ES-I3 (cell line): Measurements from ENCODE around the gene SMC1A.
A peak's percentile ranks its signal among the peaks of the same experiment; 100 is the strongest.
"Not testable (repeated sequence)": the region's sequence is repeated elsewhere in the genome, so short reads cannot be mapped to it uniquely, and the experiment has no call there.

ENCODE experiments used
- H3K36me3 ChIP-seq: 2 replicates; pipeline ENCODE4 v1.6.1; 2013; ENCODE audit warnings: mild to moderate bottlenecking, low read length, control low read depth, moderate library complexity; ENCODE audit not compliant: insufficient read depth
- H3K4me1 ChIP-seq: 2 replicates; pipeline ENCODE4 v1.6.1; 2013; ENCODE audit warnings: mild to moderate bottlenecking, control low read depth, low read length; ENCODE audit not compliant: insufficient read depth
- H3K9ac ChIP-seq: 2 replicates; pipeline ENCODE4 v1.6.1; 2013; ENCODE audit warnings: low read depth, mild to moderate bottlenecking, low read length, moderate library complexity
- H3K9me3 ChIP-seq: 2 replicates; pipeline ENCODE4 v1.6.1; 2013; ENCODE audit warnings: mild to moderate bottlenecking, low read length, moderate library complexity; ENCODE audit not compliant: control insufficient read depth, insufficient read depth

Gene SMC1A

DNA sequence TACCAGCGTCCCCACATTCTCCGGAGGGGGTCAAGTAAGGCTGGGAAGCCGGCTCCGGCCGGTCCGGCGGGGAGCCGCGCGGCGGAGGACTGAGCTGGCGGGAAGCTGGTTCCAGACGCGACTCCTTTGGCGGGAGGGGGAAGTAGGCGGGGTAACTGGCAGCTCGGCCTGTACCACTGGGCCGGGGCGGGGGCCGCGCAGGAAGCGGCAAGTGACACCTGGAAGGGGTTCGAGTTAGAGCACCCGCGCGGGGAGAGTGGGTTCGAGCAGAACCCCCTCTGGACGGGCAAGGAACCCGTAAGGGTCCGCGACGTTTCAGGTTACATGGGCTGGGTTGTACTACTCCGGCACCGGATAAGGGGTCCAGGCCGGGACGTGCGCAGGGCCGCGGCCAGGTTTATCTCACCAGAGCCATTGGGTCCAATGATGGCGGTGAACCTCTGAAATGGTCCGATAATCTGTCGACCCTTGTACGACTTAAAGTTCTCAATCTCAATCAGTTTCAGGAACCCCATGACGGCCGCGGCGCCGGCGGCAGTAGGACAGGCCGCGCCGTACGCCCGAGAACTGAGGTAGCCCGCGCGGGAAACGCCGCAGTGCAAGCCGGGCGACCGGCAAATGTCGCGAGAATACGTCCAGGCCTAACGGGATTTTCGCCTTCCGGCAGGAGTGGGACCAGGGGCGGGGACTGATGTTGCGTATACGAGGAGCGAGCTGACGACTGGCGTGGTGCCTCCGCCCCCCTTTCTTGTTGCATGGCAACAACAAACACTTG, at the start of gene SMC1A:
Gene SMC1A, minus strand, starts transcription at position 569 of the 775 bp plus-strand sequence. Its CDS starts 54 bp downstream, at position 515.
- H3K9ac ChIP-seq, result peak within 1 kb of the TSS; percentile 83
- H3K9me3 ChIP-seq, result no peaks in the 10 kb centered on the region
- no peaks in the 10 kb centered on the region for H3K4me1 ChIP-seq
- no peaks in the 10 kb centered on the region for H3K36me3 ChIP-seq

GRCh38 chrX:53471346-53471745, 48.9 kb upstream of the SMC1A start:
- Histone ChIP-seq H3K9ac (no peak overlapping the region), H3K4me1 (no peaks in the 10 kb centered on the region), H3K9me3 (no peaks in the 10 kb centered on the region), H3K36me3 (no peaks in the 10 kb centered on the region)

- H3K36me3 ChIP-seq, result not testable (repeated sequence)
Measured at GRCh38 chrX:53468659-53469058, 46.2 kb upstream of the SMC1A start.

GRCh38 chrX:53458082-53458481, 35.6 kb upstream of the SMC1A start:
- no peaks in the 10 kb centered on the region for H3K4me1 ChIP-seq
- no peak overlapping the region for H3K9ac ChIP-seq
- H3K36me3 ChIP-seq, result no peaks in the 10 kb centered on the region
- no peaks in the 10 kb centered on the region for H3K9me3 ChIP-seq

More at GRCh38 chrX:53468659-53469058, 46.2 kb upstream of the SMC1A start:
- not testable (repeated sequence) for H3K9ac ChIP-seq, H3K9me3 ChIP-seq, H3K4me1 ChIP-seq

DNA sequence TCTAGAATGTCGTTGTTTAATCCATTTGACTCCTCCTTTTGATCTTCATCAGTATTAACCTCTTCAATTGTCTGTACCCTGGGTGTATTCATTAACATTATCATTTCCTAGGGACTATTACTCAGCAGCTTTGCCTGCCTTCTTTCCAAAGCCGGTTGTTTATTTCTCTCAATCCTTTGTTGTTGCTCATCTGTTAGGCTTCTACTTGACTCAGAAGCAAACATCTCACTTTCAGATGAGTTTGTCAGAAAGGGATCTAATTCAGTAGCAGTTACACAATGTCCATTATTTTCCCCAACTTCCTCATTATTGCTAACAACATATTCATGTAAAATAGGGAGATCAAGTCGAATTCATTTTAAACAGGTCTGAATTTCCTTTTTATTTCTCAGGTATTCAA, 33.8 kb upstream of the SMC1A start:
- Histone ChIP-seq H3K9ac (no peak overlapping the region), H3K36me3 (no peaks in the 10 kb centered on the region), H3K9me3 (no peaks in the 10 kb centered on the region), H3K4me1 (no peaks in the 10 kb centered on the region)

DNA sequence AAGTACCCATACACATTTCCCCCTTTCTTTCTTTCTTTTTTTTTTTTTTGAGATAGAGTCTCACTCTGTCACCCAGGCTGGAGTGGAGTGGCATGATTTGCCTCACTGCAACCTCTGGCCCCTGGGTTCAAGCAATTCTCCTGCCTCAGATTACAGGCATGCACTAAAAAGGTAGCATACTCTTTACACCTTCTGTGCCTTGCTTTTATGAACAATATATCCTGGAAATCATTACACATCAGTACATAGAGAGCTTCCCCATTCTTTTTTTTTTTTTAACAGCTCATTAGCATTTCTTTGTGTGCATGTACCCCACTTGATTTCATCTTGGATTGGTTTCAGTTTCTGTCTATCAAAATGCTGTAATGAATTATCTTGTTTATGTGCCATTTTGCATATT, 30.4 kb upstream of the SMC1A start:
- H3K36me3 ChIP-seq, result no peaks in the 10 kb centered on the region

GRCh38 chrX:53449632-53450031, 27.2 kb upstream of the SMC1A start:
- Histone ChIP-seq H3K9ac (no peak overlapping the region), H3K36me3 (no peaks in the 10 kb centered on the region), H3K4me1 (no peaks in the 10 kb centered on the region), H3K9me3 (no peaks in the 10 kb centered on the region)

More for the DNA sequence above, 30.4 kb upstream of the SMC1A start:
- Histone ChIP-seq H3K4me1 (no peaks in the 10 kb centered on the region), H3K9ac (no peak overlapping the region), H3K9me3 (no peaks in the 10 kb centered on the region)

DNA sequence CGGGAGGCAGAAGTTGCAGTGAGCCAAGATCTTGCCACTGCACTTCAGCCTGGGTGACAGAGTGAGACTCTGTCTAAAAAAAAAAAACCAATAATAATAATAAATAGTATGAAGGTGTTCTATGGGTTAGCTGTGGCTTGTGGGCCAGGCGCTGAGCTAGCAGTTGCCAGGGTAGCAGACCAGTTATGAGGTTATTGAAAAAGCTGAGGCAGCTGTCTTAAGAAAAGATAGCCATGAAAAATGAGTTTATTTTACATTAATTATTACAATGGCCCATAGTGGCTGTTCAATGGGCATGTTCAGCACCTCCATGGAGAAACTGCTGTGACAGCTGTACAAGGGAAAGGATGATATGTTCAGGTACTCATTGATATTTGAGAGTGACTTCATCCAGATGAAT, 25.0 kb upstream of the SMC1A start:
- Histone ChIP-seq H3K9me3 (no peaks in the 10 kb centered on the region), H3K9ac (no peak overlapping the region), H3K4me1 (no peaks in the 10 kb centered on the region), H3K36me3 (no peaks in the 10 kb centered on the region)

- Histone ChIP-seq H3K9ac (no peak overlapping the region), H3K36me3 (no peaks in the 10 kb centered on the region), H3K4me1 (no peaks in the 10 kb centered on the region), H3K9me3 (no peaks in the 10 kb centered on the region)
Measured at GRCh38 chrX:53445977-53446376, 23.5 kb upstream of the SMC1A start.

GRCh38 chrX:53442322-53442631, 19.8 kb upstream of the SMC1A start:
- no peaks in the 10 kb centered on the region for H3K36me3 ChIP-seq
- H3K9ac ChIP-seq, result no peak overlapping the region
- no peaks in the 10 kb centered on the region for H3K4me1 ChIP-seq
- H3K9me3 ChIP-seq, result no peaks in the 10 kb centered on the region

- Histone ChIP-seq H3K9me3 (no peaks in the 10 kb centered on the region), H3K9ac (peak overlapping the region; percentile 71; the same call in 1 of the 2 replicates), H3K36me3 (no peaks in the 10 kb centered on the region), H3K4me1 (no peaks in the 10 kb centered on the region)
Measured at GRCh38 chrX:53441531-53442321, 19.3 kb upstream of the SMC1A start.

GRCh38 chrX:53440621-53441517, 18.4 kb upstream of the SMC1A start:
- peak overlapping the region; percentile 71; the same call in 1 of the 2 replicates for H3K9ac ChIP-seq
- H3K9me3 ChIP-seq, result no peaks in the 10 kb centered on the region
- no peaks in the 10 kb centered on the region for H3K36me3 ChIP-seq
- no peaks in the 10 kb centered on the region for H3K4me1 ChIP-seq

- Histone ChIP-seq H3K9me3 (no peaks in the 10 kb centered on the region), H3K4me1 (no peaks in the 10 kb centered on the region), H3K9ac (peak overlapping the region; percentile 71; the same call in 1 of the 2 replicates), H3K36me3 (no peaks in the 10 kb centered on the region)
Measured at GRCh38 chrX:53440101-53440500, 17.6 kb upstream of the SMC1A start.

DNA sequence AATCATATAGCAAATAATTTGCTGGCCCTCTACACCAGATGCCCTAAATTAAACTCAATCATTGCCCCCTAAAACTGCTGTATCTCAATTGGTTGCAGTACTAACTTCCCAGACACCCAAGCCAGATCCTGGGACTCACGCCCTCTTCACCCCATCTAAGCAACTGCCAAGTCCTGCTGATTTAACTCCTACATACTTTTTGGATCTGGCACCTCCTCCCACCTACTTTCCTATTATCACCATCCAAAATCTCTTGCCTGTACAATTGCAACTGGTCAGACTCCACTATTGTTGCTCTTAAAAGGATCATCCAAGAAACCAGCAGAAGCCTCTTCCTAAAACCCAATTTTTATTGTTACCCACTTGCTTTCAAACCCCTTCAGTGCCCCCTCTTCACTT, 16.4 kb upstream of the SMC1A start:
- no peaks in the 10 kb centered on the region for H3K9me3 ChIP-seq
- no peak overlapping the region for H3K9ac ChIP-seq
- peaks cover 5% of the 10 kb centered on the region; the same call in 1 of the 2 replicates for H3K4me1 ChIP-seq
- H3K36me3 ChIP-seq, result no peaks in the 10 kb centered on the region
